ENCODE data around the gene CASQ2. TPM values are rescaled to one million over a fixed set of nuclear protein-coding genes. Genes with fewer than 3 reads are reported as not detected.

Gene CASQ2
- 70.6 TPM for total RNA-seq

GRCh38 chr1:115768549-115768948 is at the start of gene CASQ2:
Gene CASQ2, minus strand, starts transcription at chr1:115768714. Its CDS starts 173 bp downstream, at chr1:115768541.

Other genes starting within 250 kb of the CASQ2 start
- gene VANGL1, start 126.7 kb downstream of the CASQ2 start, total RNA-seq, result 11.5 TPM
- not detected for gene NHLH2, start 72.4 kb upstream of the CASQ2 start, total RNA-seq
- gene SLC22A15, start 207.8 kb upstream of the CASQ2 start, total RNA-seq, result 8.5 TPM